IMR-90 (cell line): ENCODE results near the gene ABR. TPM values are rescaled to one million over a fixed set of nuclear protein-coding genes. Genes with fewer than 3 reads are reported as not detected.

ENCODE experiments used
- ATAC-seq: fragments of 200-7000 bp; cut with Tn5 transposase; 2 replicates; pipeline ENCODE4 v1.9.1; 2020; ENCODE audit warnings: low read depth, mild to moderate bottlenecking, moderate library complexity
- BruUV-seq: library from RNA; stranded (reverse); fragments of 400-500 nt; replicated peaks from 2 replicates; lab custom pipeline; 2021; lab: Mats Ljungman, UMichigan
- CTCF ChIA-PET: fragments of 300-600 bp; formaldehyde crosslinking; extraction: SDS; loops from one replicate; lab custom pipeline; 2021; ENCODE audit warnings: antibody characterized with exemption; lab: Yijun Ruan, JAX
- POLR2A ChIA-PET: fragments of 300-600 bp; sonication (Branson Sonifier 250); formaldehyde crosslinking; loops from one replicate; lab custom pipeline; 2022; ENCODE audit warnings: antibody characterized with exemption; ENCODE audit not compliant: unreplicated experiment; lab: Charles Lee
- DNase-seq: peaks from one replicate; pipeline ENCODE4 v3.0.0; 2013
- H2AFZ ChIP-seq: replicated peaks from 2 replicates; pipeline ENCODE3; 2013; ENCODE audit warnings: low read length, mild to moderate bottlenecking; ENCODE audit not compliant: poor library complexity
- H2AK5ac ChIP-seq: 2 replicates; pipeline ENCODE4 v1.6.1; 2013; ENCODE audit warnings: low read depth, low read length, inconsistent platforms
- H2AK9ac ChIP-seq: replicated peaks from 2 replicates; pipeline ENCODE3; 2013; ENCODE audit warnings: mild to moderate bottlenecking, low read depth, low read length, moderate library complexity; ENCODE audit not compliant: poor library complexity
- H2BK120ac ChIP-seq: 2 replicates; pipeline ENCODE4 v1.6.1; 2013; ENCODE audit warnings: low read depth, low read length, inconsistent platforms
- H2BK15ac ChIP-seq: 3 replicates; pipeline ENCODE4 v1.6.1; 2013; ENCODE audit warnings: low read depth, low read length, inconsistent platforms
- H2BK20ac ChIP-seq: 2 replicates; pipeline ENCODE4 v1.6.1; 2013; ENCODE audit warnings: low read depth, mild to moderate bottlenecking, inconsistent platforms, low read length, moderate library complexity
- H2BK5ac ChIP-seq: 2 replicates; pipeline ENCODE4 v1.6.1; 2013; ENCODE audit warnings: mild to moderate bottlenecking, low read depth, low read length, inconsistent platforms; ENCODE audit not compliant: poor library complexity, severe bottlenecking
- H3K14ac ChIP-seq: replicated peaks from 2 replicates; pipeline ENCODE4 v1.6.1; 2013; ENCODE audit warnings: low read depth, low read length, inconsistent platforms
- H3K18ac ChIP-seq: 2 replicates; pipeline ENCODE4 v1.6.1; 2013; ENCODE audit warnings: low read depth, low read length, control low read depth
- H3K23ac ChIP-seq: 2 replicates; pipeline ENCODE4 v1.6.1; 2013; ENCODE audit warnings: low read depth, low read length, inconsistent platforms
- H3K27ac ChIP-seq: 2 replicates; pipeline ENCODE4 v1.5.1; 2013; ENCODE audit warnings: mild to moderate bottlenecking, control low read depth, low read length; ENCODE audit not compliant: insufficient read depth
- H3K27me3 ChIP-seq: 2 replicates; pipeline ENCODE4 v1.6.1; 2013; ENCODE audit warnings: low read length; ENCODE audit not compliant: control insufficient read depth, insufficient read depth
- H3K36me3 ChIP-seq: 2 replicates; pipeline ENCODE4 v1.6.1; 2013; ENCODE audit warnings: low read length, mixed read lengths; ENCODE audit not compliant: control insufficient read depth, insufficient read depth
- H3K4ac ChIP-seq: 2 replicates; pipeline ENCODE4 v1.6.1; 2013; ENCODE audit warnings: low read depth, low read length, inconsistent platforms
- H3K4me1 ChIP-seq: 2 replicates; pipeline ENCODE4 v1.6.1; 2013; ENCODE audit warnings: low read length, mixed read lengths; ENCODE audit not compliant: control insufficient read depth, insufficient read depth
- H3K4me2 ChIP-seq: 2 replicates; pipeline ENCODE4 v1.6.1; 2013; ENCODE audit warnings: low read depth, mild to moderate bottlenecking, control low read depth, low read length, moderate library complexity
- H3K4me3 ChIP-seq: 2 replicates; pipeline ENCODE4 v1.5.1; 2013; ENCODE audit warnings: low read depth, mild to moderate bottlenecking, control low read depth, low read length, moderate library complexity; ENCODE audit not compliant: insufficient read depth
- H3K56ac ChIP-seq: 2 replicates; pipeline ENCODE4 v1.6.1; 2013; ENCODE audit warnings: low read length, inconsistent platforms; ENCODE audit not compliant: insufficient read depth; ENCODE audit errors: extremely low read depth
- H3K79me1 ChIP-seq, 2 experiments: 2 replicates each; pipeline ENCODE4 v1.6.1; 2013; ENCODE audit warnings: low read length in 2 of 2, inconsistent platforms in 1 of 2, low read depth in 1 of 2
- H3K9ac ChIP-seq: 2 replicates; pipeline ENCODE4 v1.6.1; 2013; ENCODE audit warnings: low read depth, low read length, control low read depth
- H3K9me1 ChIP-seq: 2 replicates; pipeline ENCODE4 v1.6.1; 2013; ENCODE audit warnings: low read length, inconsistent platforms; ENCODE audit not compliant: insufficient read depth
- H3K9me3 ChIP-seq: 2 replicates; pipeline ENCODE4 v1.6.1; 2013; ENCODE audit warnings: low read length; ENCODE audit not compliant: control insufficient read depth, insufficient read depth
- H4K20me1 ChIP-seq: 2 replicates; pipeline ENCODE4 v1.6.1; 2013; ENCODE audit warnings: low read length, inconsistent platforms; ENCODE audit not compliant: insufficient read depth
- H4K5ac ChIP-seq: 2 replicates; pipeline ENCODE4 v1.6.1; 2013; ENCODE audit warnings: mild to moderate bottlenecking, low read depth, low read length, control low read depth
- H4K8ac ChIP-seq, 2 experiments: 2 replicates each; pipeline ENCODE4 v1.6.1; 2013; ENCODE audit warnings: low read depth in 2 of 2, low read length in 2 of 2, control low read depth in 1 of 2, inconsistent platforms in 1 of 2
- H4K91ac ChIP-seq: 2 replicates; pipeline ENCODE4 v1.6.1; 2013; ENCODE audit warnings: low read depth, low read length, inconsistent platforms; ENCODE audit not compliant: insufficient read depth
- CEBPB ChIP-seq: IDR thresholded peaks from 2 replicates; pipeline ENCODE4 v1.6.1; 2012; ENCODE audit warnings: low read depth, low read length, improper control_type of control experiment
- CHD1 ChIP-seq: IDR thresholded peaks from 2 replicates; pipeline ENCODE4 v1.6.1; 2012; ENCODE audit warnings: low read depth, low read length, improper control_type of control experiment
- ELK1 ChIP-seq: fragments of 150-350 bp; IDR thresholded peaks from 2 replicates; pipeline ENCODE4 v1.6.1; 2016; ENCODE audit warnings: low read depth, mild to moderate bottlenecking, low read length, moderate library complexity, borderline replicate concordance
- MAFK ChIP-seq: IDR thresholded peaks from 2 replicates; pipeline ENCODE4 v1.6.1; 2012; ENCODE audit warnings: low read depth, low read length, improper control_type of control experiment
- MAZ ChIP-seq: IDR thresholded peaks from 2 replicates; pipeline ENCODE4 v1.6.1; 2012; ENCODE audit warnings: low read depth, mild to moderate bottlenecking, low read length, improper control_type of control experiment, moderate library complexity, borderline replicate concordance
- MXI1 ChIP-seq: IDR thresholded peaks from 2 replicates; pipeline ENCODE4 v1.6.1; 2012; ENCODE audit warnings: low read depth, mild to moderate bottlenecking, low read length, moderate library complexity, borderline replicate concordance
- POLR2A ChIP-seq: IDR thresholded peaks from 2 replicates; pipeline ENCODE4 v1.6.1; 2012; ENCODE audit warnings: mild to moderate bottlenecking, low read depth, low read length
- RAD21 ChIP-seq: IDR thresholded peaks from 2 replicates; pipeline ENCODE4 v1.6.1; 2012; ENCODE audit warnings: low read length, improper control_type of control experiment
- RCOR1 ChIP-seq: IDR thresholded peaks from 2 replicates; pipeline ENCODE4 v1.6.1; 2012; ENCODE audit warnings: mild to moderate bottlenecking, low read length, improper control_type of control experiment; ENCODE audit not compliant: insufficient replicate concordance
- RFX5 ChIP-seq: IDR thresholded peaks from 2 replicates; pipeline ENCODE4 v1.8.0; 2012; ENCODE audit warnings: low read depth, mild to moderate bottlenecking, low read length, moderate library complexity
- SMC3 ChIP-seq: fragments of 150-350 bp; IDR thresholded peaks from 2 replicates; pipeline ENCODE4 v1.6.1; 2016; ENCODE audit warnings: low read depth, mild to moderate bottlenecking, antibody characterized with exemption, low read length, moderate library complexity
- WGBS, 2 experiments: methylation state at CpG; one replicate each; pipeline versions ENCODE4 v1.1.5 to v1.1.7; 2013; ENCODE audit warnings: missing lambda C conversion rate in 2 of 2; ENCODE audit not compliant: insufficient read length in 1 of 2; ENCODE audit errors: extremely low coverage in 2 of 2; 5-methylcytosine and 5-hydroxymethylcytosine counted together
- dilution Hi-C: fragments of 300-500 bp; cut with HindIII; formaldehyde crosslinking; loops from one replicate; pipeline ENCODE4 v1.14.3; 2018; ENCODE audit warnings: low sequenced_read_pairs; ENCODE audit not compliant: unreplicated experiment
- in situ Hi-C: fragments of 300-500 bp; cut with MboI; formaldehyde crosslinking; loops from 3 replicates; pipeline ENCODE4 v1.14.3; 2019; ENCODE audit warnings: low sequenced_read_pairs, inconsistent platforms, mixed read lengths
- intact Hi-C: fragments of 100-400 bp; cut with micrococcal nuclease; formaldehyde crosslinking; loops from 2 replicates; pipeline ENCODE4 v1.10.0; 2022
- polyA plus RNA-seq, 3 experiments: library from polyadenylated mRNA; depleted of rRNA; stranded (reverse); fragments of >200 nt; gene quantifications; 2 replicates each; pipeline ENCODE4 v1.2.3, GENCODE V29; 2012; ENCODE audit warnings: low replicate concordance in 1 of 3
- total RNA-seq: library from RNA; depleted of rRNA; stranded (reverse); fragments of >200 nt; gene quantifications from 2 replicates; pipeline ENCODE4 v1.2.3, GENCODE V29; 2012

ABR gene
- total and polyA plus RNA-seq, 2 of the 4 experiments (the other 2 are of a cell fraction) = 28.3 to 79.7 TPM

GRCh38 chr17:1091190-1091534, 88.6 kb downstream of the ABR start:
- H2BK15ac ChIP-seq = no peak overlapping the region
- H3K36me3 ChIP-seq = peaks cover 57% of the 10 kb centered on the region
- H3K9me3 ChIP-seq = no peaks in the 10 kb centered on the region
- no peak overlapping the region for H2AFZ ChIP-seq
- H4K20me1 ChIP-seq = peaks cover 10% of the 10 kb centered on the region
- H4K5ac ChIP-seq = no peak overlapping the region
- no peak overlapping the region for H2AK5ac ChIP-seq
- ChIA-PET CTCF (no interaction called here), POLR2A (no interaction called here)
- H3K27ac ChIP-seq = no peak overlapping the region
- H3K18ac ChIP-seq = no peak overlapping the region
- H3K23ac ChIP-seq = no peak overlapping the region
- no peak overlapping the region for H3K9ac ChIP-seq
- TF ChIP-seq RAD21 (no peak), MAFK (no peak), MAZ (no peak), MXI1 (no peak), RFX5 (no peak), RCOR1 (no peak), POLR2A (no peak), ELK1 (no peak), CEBPB (no peak), CHD1 (no peak), SMC3 (no peak)
- no peak overlapping the region for H2BK5ac ChIP-seq
- no TSS peak for BruUV-seq
- no peak overlapping the region for H2BK20ac ChIP-seq
- H4K91ac ChIP-seq = no peak overlapping the region
- DNase-seq (no peak), ATAC-seq (no peak)
- no peak overlapping the region for H3K4ac ChIP-seq
- H3K14ac ChIP-seq = no peak overlapping the region
- intact Hi-C loops = no loop called here
- H3K4me1 ChIP-seq = no peaks in the 10 kb centered on the region
- H2AK9ac ChIP-seq = no peak overlapping the region
- H3K27me3 ChIP-seq = no peaks in the 10 kb centered on the region
- in situ Hi-C loops = no loop called here
- no peaks in the 10 kb centered on the region for H3K9me1 ChIP-seq
- H3K56ac ChIP-seq = no peak overlapping the region
- no peak overlapping the region for H2BK120ac ChIP-seq
- no peak overlapping the region for H3K4me2 ChIP-seq
- WGBS, 2 experiments = 93% methylated on average over 3 of the region's 8 CpGs; no CpG with 5 or more reads in 1 of the 2 experiments
- dilution Hi-C loops = no loop called here
- no peak overlapping the region for H4K8ac ChIP-seq
- peaks cover 17 to 46% of the 10 kb centered on the region in 2 experiments for H3K79me1 ChIP-seq
- H3K4me3 ChIP-seq = no peak overlapping the region
